ENCODE measurements around the gene MARCHF2. TPM values are rescaled to one million over a fixed set of nuclear protein-coding genes. Genes with fewer than 3 reads are reported as not detected.

MARCHF2 gene
- total RNA-seq, 1 donor from 2014 or later = 41.3 TPM

- no peak for DNase-seq (ENCODE audit: low spot score)
Observed at GRCh38 chr19:8387688-8388611, 25.2 kb upstream of the MARCHF2 start.

DNA sequence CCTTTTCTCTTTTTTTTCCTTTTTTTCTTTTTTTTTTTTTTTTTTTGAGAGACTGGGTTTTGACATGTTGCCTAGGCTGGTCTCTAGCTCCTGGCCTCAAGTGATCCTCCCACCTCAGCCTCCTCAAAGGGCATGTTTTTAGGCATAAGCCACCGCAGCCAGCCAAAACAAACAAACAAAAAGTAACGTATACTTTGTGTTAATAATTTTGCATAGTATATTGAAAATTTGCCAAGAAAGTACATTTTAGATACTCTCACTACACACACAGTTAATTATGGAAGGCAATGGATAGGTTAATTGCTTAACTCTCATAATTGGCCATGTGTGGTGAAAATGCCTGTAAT lies 24.5 kb upstream of the MARCHF2 start:
- DNase-seq (ENCODE audit: low spot score) = no peak

DNA sequence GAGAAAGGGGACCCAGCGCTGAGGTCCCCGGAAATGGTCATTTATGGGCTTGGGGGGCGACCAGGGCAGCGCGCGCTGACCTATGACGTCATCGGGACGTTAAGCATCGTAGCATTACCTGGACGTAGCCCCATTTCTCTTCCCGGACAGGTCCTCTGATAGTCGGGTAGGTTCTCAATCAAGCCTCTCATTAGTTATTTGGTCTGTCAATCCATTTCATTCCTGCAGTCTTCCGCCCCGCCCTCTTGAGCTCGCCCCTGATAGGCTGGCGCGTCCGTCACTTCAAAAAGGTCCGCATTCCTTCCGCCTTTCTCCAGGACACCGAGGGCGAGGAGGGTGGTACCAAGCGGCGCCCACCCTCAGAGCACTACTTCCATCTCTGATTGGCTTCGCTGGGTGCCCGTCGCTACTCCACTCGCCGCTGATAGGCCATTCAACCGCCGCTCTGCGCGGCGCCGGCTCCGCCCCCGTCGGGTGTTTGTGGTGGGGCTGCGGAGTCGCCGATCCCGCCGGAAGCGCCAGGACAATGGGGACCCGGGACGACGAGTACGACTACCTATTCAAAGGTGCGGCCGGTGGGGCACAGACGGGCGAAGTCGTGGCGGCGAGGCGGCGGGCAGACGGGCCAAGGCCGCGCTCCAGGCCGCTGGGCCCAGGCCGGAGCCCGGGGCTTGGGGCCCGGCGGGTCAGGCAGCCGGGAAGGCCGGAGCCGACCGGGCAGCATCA lies 23.1 kb upstream of the MARCHF2 start, which contains the start of gene RAB11B:
TSS of gene RAB11B (plus strand) at position 470 of the 726 bp plus-strand sequence. CDS start at position 527, 57 bp downstream.
- DNase-seq (ENCODE audit: low spot score) = peak; percentile 100

GRCh38 chr19:8390617-8390981 lies 22.5 kb upstream of the MARCHF2 start:
- DNase-seq (ENCODE audit: low spot score) = peak; percentile 97

DNA sequence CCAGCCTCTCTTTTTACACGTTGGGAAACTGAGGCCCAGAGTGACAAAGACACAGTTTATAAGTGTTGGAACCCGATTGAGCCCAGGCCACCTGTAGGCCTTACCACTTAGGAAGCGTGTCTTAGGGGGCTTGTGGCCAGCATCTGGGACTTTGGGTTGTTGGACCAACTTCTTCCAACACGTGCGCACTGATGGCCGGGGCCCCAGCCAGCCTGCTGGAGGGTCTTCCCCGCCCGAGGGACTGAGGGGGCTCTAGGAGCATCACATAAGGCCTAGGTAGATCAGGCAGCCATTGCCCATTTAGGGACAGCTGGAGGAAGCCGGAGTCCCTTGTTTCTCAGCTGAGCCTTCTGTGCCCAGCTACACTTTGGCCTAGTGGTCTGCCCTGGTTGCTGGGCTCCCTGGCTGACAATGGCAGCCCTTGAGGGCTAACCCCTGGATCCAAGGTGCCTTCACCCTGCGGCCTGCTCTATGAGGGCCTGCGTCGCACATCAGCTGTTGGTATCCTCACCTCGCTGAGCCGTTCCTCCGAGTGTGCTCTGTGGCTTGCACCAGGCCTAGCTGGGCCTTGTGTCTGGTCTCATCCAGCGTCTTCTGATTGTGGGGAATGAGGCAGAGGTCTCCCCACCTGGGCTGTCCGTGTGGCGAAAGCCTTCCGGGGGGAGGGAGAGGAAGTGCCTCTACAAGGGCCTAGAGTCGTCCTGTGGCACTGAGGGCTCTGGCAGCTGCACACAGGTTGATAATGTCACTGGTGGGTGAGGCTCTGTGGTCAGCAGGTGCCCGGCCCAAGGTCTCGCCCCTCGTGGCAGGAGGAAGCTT lies 21.7 kb upstream of the MARCHF2 start:
- DNase-seq (ENCODE audit: low spot score) = no peak

GRCh38 chr19:8392017-8392591 lies 21.0 kb upstream of the MARCHF2 start:
- DNase-seq (ENCODE audit: low spot score) = no peak

DNA sequence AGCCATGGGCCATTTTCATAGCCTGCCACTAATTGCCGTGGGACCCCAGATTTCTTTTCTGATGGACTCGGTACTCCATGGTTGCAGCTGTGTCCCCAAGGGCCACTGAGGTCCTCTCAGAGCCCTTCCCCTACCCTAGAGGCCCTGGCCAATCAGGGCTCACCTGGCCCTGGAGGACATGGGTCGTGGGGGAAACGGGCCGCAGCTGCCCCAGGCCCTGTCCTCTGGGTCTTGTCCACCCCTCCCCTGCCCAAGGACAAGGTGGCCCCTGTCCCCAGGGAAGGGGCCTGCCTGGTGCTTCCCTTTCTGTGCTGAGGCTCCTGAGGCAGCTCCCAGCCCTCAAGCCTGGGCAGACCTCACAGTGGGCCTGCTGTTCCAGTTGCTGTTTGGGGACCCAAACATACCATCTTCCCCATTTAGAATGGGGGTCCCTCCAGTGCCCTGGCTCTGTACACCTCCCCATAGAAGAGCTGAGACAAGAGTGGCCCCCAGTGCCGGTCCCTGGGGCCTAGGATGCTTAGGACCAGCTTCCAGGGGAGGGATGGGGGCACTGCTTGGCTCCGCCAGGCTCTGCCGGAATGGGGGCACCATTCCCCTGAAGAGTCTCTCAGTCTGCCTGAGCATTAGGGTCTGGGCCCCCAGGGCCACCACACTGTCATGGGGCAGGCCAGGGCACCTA lies 19.8 kb upstream of the MARCHF2 start:
- no peak for DNase-seq (ENCODE audit: low spot score)

GRCh38 chr19:8393871-8394250 lies 19.2 kb upstream of the MARCHF2 start:
- DNase-seq (ENCODE audit: low spot score) = no peak

GRCh38 chr19:8395621-8396082 lies 17.5 kb upstream of the MARCHF2 start:
- DNase-seq (ENCODE audit: low spot score) = no peak

DNA sequence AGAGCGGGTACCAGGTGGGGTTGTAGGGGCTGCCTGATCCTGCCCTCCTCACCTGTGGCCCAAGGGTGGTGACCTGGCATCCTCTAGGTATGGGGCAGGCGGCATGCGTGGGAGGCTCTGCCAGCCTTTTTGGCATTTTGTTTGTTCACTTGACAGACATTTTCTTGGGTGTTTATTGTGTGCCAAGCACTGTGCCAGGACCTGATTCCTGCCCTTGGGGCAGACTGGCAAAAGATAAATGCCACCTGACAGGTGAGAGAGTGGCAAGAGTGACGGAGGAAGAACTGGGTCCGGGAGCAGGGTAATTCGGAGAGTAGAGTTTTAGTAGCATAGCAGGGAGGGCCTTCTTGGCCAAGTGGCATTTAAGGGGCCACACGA lies 16.9 kb upstream of the MARCHF2 start:
- no peak for DNase-seq (ENCODE audit: low spot score)

- DNase-seq (ENCODE audit: low spot score) = no peak
Observed at GRCh38 chr19:8396563-8397203, 16.4 kb upstream of the MARCHF2 start.

DNA sequence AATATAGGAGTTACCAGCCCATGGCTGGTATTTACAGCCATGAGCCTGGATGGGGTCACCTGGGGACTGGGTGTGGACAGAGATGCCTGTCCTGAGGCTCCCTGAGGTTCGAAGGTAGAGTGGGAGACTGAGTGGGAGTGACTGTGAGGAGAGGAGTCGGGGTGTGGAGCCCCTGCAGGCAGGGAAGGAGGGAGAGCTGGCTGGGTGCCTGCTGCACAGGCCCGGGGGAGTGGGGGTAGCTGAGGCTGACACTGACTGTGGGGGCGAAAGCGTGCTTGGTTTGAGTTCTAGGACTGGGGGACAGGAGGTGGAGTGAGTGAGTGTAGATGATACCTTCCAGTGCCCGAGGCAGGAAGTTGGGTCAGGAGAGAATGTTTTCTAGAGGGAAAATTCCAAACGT lies 15.8 kb upstream of the MARCHF2 start:
- DNase-seq (ENCODE audit: low spot score) = no peak

DNA sequence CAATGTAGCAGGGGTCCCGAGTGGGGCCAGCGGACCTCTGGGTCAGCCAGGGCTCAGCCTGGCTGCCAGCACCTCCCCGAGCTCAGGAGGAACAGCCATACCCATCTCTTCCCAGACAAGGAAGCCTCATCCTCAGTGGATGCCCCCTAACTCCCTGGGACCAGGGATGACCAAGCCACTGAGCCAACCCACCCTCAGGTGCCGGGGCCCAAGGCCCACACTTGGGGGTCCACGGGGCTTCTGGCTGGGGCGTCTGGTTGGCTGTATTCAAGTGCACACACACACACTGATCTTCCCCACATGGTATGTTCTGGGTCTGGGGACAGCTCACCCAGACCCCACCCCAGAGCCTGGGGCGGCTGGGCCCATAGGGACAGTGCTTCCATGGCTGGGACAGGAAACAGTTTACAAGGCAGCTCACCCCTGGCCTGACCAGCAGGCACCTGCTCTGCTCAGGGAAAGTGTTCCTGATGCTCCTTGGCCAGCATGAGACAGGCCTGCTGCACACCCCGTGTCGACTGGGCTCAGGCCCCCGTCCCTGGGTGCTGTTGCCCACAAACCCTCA lies 15.3 kb upstream of the MARCHF2 start:
- no peak for DNase-seq (ENCODE audit: low spot score)

DNA sequence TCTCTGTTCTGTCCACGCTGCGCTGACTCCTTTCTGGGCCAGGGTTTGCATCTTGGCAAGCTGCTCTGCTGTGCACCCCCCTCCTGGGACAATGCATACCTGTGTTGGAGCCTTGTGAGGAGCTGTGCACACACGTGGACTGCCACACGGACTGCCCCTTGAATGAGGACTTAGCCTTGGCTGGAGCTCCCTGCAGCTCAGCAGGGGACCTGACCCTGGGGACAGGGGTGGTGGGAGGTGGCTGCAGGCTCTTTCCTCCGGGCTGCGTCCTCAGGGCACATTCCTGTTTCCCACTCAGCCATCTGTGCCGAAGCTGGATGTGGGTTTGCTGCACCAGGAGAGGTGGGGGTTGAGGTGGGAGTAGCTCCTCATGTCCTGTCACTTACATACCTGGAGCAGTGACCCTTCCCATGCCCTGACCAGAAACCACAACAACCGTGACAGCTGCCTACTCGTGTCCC lies 14.8 kb upstream of the MARCHF2 start:
- no peak for DNase-seq (ENCODE audit: low spot score)

DNA sequence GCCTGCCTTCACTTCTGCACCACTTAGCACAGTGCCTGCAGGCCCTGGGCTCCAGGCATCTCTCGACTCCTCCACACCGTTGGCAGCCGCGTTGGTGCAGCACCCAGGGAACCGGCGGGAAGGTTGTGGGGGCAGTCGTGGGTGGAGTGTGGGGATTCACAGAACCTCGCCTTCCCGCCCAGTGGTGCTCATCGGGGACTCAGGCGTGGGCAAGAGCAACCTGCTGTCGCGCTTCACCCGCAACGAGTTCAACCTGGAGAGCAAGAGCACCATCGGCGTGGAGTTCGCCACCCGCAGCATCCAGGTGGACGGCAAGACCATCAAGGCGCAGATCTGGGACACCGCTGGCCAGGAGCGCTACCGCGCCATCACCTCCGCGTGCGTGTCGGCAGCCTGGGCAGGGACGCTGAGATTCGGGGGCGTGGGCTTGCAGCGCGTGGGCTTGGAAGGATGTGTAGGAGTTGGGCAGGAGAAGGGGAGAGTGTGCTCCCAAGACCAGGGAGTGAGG lies 13.4 kb upstream of the MARCHF2 start:
- no peak for DNase-seq (ENCODE audit: low spot score)

DNA sequence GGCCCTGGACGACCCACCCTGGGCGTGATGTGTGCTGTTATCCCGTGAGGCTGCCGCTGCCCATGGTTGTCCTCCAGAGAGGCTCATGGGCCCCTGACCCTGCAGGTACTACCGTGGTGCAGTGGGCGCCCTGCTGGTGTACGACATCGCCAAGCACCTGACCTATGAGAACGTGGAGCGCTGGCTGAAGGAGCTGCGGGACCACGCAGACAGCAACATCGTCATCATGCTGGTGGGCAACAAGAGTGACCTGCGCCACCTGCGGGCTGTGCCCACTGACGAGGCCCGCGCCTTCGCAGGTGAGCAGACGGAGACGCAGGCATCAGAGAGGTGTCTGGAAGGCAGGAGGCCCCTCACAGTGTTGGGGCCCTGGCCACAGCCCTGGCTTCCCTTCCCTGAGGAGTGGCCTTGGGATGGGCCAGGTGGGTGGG lies 11.1 kb upstream of the MARCHF2 start:
- no peak for DNase-seq (ENCODE audit: low spot score)

- no peak for DNase-seq (ENCODE audit: low spot score)
Observed at GRCh38 chr19:8403098-8403819, 9.8 kb upstream of the MARCHF2 start.

GRCh38 chr19:8403820-8404109 lies 9.3 kb upstream of the MARCHF2 start:
- DNase-seq (ENCODE audit: low spot score) = no peak

- DNase-seq (ENCODE audit: low spot score) = no peak
Observed at GRCh38 chr19:8404391-8405151, 8.5 kb upstream of the MARCHF2 start.
